Adipocyte (in vitro differentiated cells): ENCODE measurements around the gene DNAL4.
A peak's percentile ranks its signal among the peaks of the same experiment; 100 is the strongest.

Source experiments
- DNase-seq: peaks from one replicate; pipeline ENCODE4 v3.0.0-alpha.2; 2015; ENCODE audit warnings: low read depth
- H3K27me3 ChIP-seq: replicated peaks from 2 replicates; pipeline ENCODE4 v1.7.0; 2013; ENCODE audit warnings: mild to moderate bottlenecking, low read length, moderate library complexity; ENCODE audit not compliant: control insufficient read depth, insufficient read depth
- H3K36me3 ChIP-seq: 2 replicates; pipeline ENCODE4 v1.7.0; 2013; ENCODE audit warnings: low read length, mild to moderate bottlenecking, moderate library complexity; ENCODE audit not compliant: control insufficient read depth, insufficient read depth, severe bottlenecking
- H3K4me1 ChIP-seq: 2 replicates; pipeline ENCODE4 v1.7.0; 2013; ENCODE audit warnings: mild to moderate bottlenecking, low read length, moderate library complexity; ENCODE audit not compliant: control insufficient read depth, insufficient read depth
- H3K4me3 ChIP-seq: 2 replicates; pipeline ENCODE4 v1.7.0; 2013; ENCODE audit warnings: mild to moderate bottlenecking, low read length, moderate library complexity
- H3K9ac ChIP-seq: 2 replicates; pipeline ENCODE4 v1.7.0; 2013; ENCODE audit warnings: mild to moderate bottlenecking, low read length, moderate library complexity
- H3K9me3 ChIP-seq: 2 replicates; pipeline ENCODE4 v1.7.0; 2013; ENCODE audit warnings: mild to moderate bottlenecking, low read length, moderate library complexity; ENCODE audit not compliant: control insufficient read depth

Gene DNAL4, protein sequence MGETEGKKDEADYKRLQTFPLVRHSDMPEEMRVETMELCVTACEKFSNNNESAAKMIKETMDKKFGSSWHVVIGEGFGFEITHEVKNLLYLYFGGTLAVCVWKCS

DNA sequence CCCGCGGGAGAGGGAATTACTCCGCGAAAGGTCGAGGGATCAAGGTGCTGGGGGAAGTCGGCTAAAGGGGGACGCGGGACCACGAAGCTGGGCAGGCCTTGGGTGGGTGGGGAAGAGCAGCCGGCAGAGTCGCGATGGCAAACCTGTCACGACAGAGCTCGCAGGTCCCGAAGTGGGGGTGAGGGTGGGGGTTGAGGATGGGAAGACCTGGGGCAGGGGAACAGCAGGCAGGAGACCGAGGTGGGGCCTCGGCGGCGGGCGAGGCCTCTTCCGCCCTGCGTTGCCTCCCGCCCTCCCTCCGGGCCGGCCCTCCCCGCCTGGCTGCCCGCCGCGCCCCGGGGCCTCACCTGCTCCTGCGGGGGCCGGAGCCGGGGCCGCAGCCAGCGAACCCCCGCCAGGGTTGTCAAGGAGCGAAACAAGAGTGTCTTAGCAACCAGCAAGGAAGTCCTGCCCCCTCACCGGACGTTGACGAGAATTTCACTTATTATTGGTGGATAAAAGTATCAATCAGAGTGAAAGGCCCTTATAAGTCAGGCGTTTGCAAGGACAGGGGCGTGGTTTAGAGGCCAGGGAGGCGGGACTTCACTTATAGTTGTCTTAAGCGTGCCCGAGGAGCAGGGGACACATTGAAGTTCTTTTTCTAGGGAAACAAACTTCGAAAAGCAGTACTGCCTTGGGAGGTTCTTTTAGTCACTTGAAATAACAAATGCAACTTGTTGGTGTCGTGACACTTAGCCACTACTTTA, at the start of gene DNAL4:
TSS of gene DNAL4 (minus strand) at position 423 of the 746 bp plus-strand sequence. CDS start 11,412 bp downstream, outside the sequence.
- Histone ChIP-seq H3K4me1 (peaks cover 13% of the 10 kb centered on the region), H3K36me3 (peaks cover 10% of the 10 kb centered on the region), H3K9ac (peak within 1 kb of the TSS; percentile 85), H3K27me3 (peaks cover 4% of the 10 kb centered on the region), H3K9me3 (no peaks in the 10 kb centered on the region), H3K4me3 (peak within 1 kb of the TSS; percentile 92)
- peak; percentile 100 for DNase-seq

DNA sequence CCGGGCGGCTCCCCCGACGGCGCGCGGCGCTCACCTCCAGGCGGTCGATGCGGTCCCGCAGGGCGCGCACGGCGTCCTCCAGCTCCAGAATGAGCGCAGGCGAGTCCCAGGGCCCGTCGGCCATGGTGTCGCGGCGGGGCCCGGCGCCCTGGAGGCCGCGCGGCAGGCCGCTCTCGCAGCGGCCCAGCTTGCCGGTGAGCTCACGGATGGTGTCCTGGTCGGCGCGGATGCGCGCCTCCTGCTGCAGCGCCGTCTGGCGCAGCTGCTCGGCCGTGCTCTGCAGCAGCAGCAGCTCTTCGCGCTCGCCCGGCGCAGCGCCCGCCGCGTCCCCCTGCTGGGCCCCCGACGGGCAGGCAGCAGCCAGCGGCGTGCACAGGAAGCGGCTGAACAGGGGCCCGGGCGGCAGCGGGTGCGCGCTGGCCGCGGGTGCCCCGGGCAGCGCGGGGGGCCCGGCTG, 49.3 kb upstream of the DNAL4 start:
- peaks cover 14% of the 10 kb centered on the region for H3K4me1 ChIP-seq
- DNase-seq = peak; percentile 87
- H3K4me3 ChIP-seq = peak overlapping the region; percentile 81
- no peaks in the 10 kb centered on the region for H3K36me3 ChIP-seq
- H3K9me3 ChIP-seq = no peaks in the 10 kb centered on the region
- peak overlapping the region; percentile 81 for H3K9ac ChIP-seq
- no peaks in the 10 kb centered on the region for H3K27me3 ChIP-seq

DNA sequence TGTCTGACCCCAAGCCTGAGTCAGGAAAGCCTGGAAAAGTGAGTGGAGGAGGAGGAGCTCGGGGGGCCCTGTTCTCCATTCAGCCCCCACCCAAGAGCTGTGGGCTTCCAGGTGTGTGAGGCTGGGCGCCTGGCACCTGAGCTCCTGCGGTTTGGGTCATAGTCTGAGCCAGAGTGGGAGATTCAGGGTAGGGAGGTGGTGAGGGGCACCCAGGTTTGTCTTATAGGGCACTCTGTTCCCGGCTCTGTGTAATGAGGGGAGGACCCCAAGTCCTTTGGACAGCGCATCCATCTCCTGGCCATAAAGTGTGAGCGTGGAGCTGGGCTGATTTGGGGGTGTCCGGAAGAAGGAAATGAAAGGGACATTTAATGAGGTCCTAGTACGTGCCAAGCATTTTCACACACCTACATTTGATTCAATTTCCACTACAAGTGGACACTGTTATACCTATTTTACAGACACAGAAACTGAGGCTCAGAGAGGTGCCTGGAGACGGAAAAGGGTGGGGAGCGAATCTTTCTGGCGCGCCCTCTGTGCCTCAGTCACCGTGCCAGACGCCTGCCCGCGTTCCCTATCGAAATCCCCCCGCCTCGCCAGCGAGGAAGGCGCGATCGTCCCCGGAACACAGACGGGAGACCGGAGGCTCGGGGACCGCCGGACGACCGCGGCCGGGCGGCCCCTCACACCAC, 48.7 kb upstream of the DNAL4 start:
- Histone ChIP-seq H3K27me3 (no peaks in the 10 kb centered on the region), H3K4me3 (peak overlapping the region; percentile 81), H3K4me1 (peaks cover 14% of the 10 kb centered on the region), H3K36me3 (no peaks in the 10 kb centered on the region), H3K9me3 (no peaks in the 10 kb centered on the region), H3K9ac (peak overlapping the region; percentile 81)
- DNase-seq = no peak

DNA sequence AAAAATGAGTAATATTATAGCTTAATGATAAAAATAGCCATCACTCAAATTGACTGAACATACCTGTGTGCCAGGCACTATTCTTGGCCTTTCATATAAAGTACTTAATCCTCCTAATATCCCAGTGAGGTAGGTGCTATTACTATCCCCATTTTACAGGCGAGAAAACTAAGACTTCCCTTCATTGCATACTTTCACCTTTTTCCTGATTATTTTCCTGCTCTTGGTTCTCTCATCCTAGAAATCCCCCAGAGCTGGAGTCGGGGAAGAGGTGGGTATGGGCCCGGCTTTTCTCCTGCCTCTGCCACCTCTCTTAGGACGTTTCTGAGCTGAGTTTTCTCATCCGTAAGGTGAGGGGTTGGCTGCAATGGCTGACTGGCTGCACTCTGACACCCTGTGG, 47.7 kb upstream of the DNAL4 start:
- no peaks in the 10 kb centered on the region for H3K36me3 ChIP-seq
- H3K27me3 ChIP-seq = no peaks in the 10 kb centered on the region

DNA sequence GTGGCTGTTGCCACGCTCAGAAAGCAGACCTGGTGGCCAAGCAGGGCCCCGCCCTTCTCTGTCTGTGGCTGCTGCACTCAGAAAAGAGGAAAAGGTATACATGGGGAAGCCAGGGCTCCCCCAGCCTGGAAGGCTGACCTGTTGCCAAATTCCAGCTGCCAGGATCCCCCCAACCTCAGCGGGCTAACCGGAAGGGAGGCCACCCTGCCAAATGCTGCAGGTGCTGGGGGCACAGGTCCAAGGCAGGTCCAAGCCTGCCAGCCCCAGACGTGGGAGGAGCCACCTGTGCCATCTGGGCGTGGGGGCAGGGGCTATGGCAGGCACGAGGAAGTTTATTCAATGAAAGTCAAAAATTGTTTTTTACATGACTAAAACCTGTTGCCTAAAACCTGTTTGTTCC, 47.3 kb upstream of the DNAL4 start:
- Histone ChIP-seq H3K9me3 (no peaks in the 10 kb centered on the region), H3K4me1 (peaks cover 14% of the 10 kb centered on the region), H3K36me3 (no peaks in the 10 kb centered on the region), H3K4me3 (no peak overlapping the region), H3K27me3 (no peaks in the 10 kb centered on the region), H3K9ac (no peak overlapping the region)
- DNase-seq = no peak

More for the DNA sequence above, 47.7 kb upstream of the DNAL4 start:
- no peak overlapping the region for H3K9ac ChIP-seq
- no peak overlapping the region for H3K4me3 ChIP-seq
- no peak for DNase-seq
- H3K4me1 ChIP-seq = peaks cover 14% of the 10 kb centered on the region
- H3K9me3 ChIP-seq = no peaks in the 10 kb centered on the region

DNA sequence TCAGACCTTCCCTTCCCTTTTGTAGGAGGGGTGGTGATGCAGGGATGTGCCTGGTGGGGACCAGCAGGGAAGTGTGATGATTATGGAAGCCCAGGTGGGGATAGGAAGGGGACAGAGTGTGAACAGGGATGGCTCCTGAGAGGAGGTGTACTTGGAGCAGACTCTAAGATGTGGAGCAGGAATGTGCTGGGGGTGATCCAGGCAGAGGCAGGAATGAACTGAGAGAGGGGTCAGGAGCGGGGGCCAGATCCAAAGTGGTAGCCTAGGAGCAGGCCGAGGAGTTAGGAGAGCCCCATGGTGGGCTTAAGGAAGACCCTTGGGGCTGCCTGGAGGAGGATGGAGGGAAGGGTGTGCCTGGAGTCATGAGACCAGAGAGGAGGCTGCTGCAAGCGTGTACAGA, 46.2 kb upstream of the DNAL4 start:
- no peaks in the 10 kb centered on the region for H3K27me3 ChIP-seq

DNA sequence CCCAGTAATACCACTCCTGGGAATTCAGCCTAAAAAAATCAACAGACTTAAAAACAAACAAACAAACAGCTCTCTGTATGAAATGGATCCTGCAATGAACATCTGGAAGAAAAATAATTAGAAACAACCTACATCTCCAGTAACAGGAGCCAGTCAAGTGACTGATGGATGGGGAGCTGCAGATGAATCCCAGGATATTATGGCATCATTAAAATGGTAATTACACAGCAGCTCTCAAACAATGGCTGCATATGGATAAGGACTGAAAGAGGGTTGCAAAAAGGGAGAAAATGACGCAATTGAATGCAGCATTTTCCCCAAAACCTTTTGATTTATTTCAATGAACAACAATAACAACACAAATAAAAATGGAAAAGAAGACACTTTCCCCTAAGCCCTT, 45.7 kb upstream of the DNAL4 start:
- no peak overlapping the region for H3K9ac ChIP-seq
- H3K27me3 ChIP-seq = no peaks in the 10 kb centered on the region
- no peaks in the 10 kb centered on the region for H3K9me3 ChIP-seq
- peak; percentile 20 for DNase-seq
- no peaks in the 10 kb centered on the region for H3K36me3 ChIP-seq
- peaks cover 14% of the 10 kb centered on the region for H3K4me1 ChIP-seq
- H3K4me3 ChIP-seq = no peak overlapping the region

More for the DNA sequence above, 46.2 kb upstream of the DNAL4 start:
- Histone ChIP-seq H3K9me3 (no peaks in the 10 kb centered on the region), H3K36me3 (no peaks in the 10 kb centered on the region), H3K4me1 (peaks cover 14% of the 10 kb centered on the region), H3K9ac (no peak overlapping the region), H3K4me3 (no peak overlapping the region)
- DNase-seq = no peak

DNA sequence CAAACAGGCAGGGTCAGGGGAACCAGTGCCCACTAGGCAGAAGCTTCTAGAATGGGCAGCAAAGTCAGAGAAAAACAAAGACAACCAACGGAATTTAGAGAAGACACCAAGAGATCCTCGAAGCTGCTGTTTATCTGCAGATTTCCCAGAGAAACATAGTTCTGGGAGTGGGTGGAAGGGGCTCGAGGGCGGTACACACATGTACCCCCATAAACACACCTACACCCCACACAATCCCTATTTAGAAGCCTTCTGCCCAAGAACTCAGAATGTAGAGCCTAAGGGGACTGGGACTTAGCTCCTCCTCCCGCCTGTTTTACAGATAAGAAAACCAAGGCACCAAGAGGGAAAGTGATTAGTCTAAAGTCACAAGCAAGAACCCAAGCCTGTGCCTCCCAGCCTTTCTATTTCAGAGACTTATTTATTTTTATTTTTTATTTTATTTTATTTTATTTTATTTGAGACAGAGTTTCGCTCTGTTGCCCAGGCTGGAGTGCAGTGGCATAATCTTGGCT, 43.5 kb upstream of the DNAL4 start:
- no peak overlapping the region for H3K9ac ChIP-seq
- no peaks in the 10 kb centered on the region for H3K9me3 ChIP-seq
- H3K36me3 ChIP-seq = no peaks in the 10 kb centered on the region
- H3K27me3 ChIP-seq = no peaks in the 10 kb centered on the region
- DNase-seq = no peak
- no peak overlapping the region for H3K4me3 ChIP-seq
- H3K4me1 ChIP-seq = peaks cover 12% of the 10 kb centered on the region

DNA sequence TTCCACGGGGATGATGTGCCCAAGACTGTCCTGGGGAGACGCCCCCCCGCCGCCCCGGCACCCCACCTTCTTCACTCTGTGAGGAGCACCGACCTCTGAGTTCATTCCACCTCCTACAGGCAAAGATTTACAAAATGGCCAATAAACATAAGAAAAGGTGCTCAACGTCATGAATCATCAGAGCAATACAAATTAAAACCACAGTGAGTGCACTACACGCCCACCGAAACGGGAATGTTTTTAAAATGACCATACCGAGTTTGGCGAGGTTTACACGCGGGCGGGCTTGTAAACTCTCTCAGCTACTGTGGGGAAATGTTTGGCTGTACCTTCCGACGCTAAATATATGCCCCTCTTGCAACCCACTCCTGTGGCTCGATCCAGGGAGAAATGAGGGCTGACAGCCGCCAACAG, 42.0 kb upstream of the DNAL4 start:
- Histone ChIP-seq H3K4me1 (peaks cover 22% of the 10 kb centered on the region), H3K9me3 (no peaks in the 10 kb centered on the region), H3K9ac (no peak overlapping the region), H3K4me3 (no peak overlapping the region), H3K36me3 (no peaks in the 10 kb centered on the region), H3K27me3 (no peaks in the 10 kb centered on the region)
- DNase-seq = peak; percentile 85

DNA sequence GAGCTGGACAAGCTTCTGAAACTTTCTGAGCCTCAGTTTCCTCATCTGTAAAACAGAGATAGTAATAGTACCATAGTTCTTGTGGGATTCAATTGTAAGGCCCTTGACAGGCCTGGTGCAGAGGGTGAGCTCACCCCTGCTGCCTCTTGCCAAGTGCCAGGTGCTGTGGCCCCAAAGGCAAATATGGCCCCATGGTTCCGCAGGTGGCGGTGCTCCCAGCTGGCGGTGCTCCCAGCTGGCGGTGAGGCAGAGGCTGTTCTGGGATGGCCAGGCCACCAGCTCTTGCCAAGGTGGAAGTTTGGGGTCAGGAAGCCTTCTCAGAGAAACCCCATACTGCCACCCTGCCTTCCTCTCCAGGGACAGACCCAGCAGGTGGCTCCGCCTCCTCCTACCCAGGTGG, 41.0 kb upstream of the DNAL4 start:
- Histone ChIP-seq H3K4me3 (no peak overlapping the region), H3K36me3 (no peaks in the 10 kb centered on the region), H3K27me3 (no peaks in the 10 kb centered on the region), H3K9ac (no peak overlapping the region), H3K9me3 (no peaks in the 10 kb centered on the region), H3K4me1 (peaks cover 23% of the 10 kb centered on the region)
- DNase-seq = no peak

DNA sequence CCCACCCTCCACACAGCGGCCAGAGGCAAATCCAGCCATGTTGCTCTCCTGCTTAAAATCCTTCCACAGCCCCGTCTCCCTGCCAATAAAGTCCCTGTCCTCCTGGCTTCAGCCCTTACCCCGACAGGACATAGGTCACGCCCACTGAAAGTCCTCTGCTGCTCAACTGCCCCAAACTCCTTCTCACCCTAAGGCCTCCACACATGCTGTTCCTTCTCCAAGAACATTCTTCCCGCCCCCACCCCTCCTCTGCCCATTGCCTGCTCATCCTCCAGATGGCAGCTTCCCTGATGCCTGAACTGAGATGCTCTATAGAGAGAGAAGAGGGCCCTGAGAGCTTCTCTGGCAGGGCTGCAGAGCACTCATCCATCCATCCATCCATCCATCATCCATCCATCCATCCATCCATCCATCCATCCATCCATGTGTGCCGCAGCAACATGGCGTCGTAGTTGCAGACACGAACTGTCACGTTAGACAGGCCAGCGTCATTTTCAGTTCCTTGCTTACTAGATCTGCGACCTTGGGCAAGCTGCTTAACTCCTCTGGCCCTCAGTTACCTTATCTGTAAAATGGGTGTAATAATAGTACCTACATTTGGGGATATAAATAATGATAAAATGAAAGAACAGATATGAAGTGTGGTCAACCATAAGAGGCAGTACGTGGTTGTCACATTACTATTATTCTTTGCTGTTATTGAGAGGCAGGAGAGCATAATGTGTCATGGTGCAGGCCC, 40.4 kb upstream of the DNAL4 start:
- no peak overlapping the region for H3K4me3 ChIP-seq
- H3K4me1 ChIP-seq = peaks cover 20% of the 10 kb centered on the region
- H3K9me3 ChIP-seq = no peaks in the 10 kb centered on the region
- no peak for DNase-seq
- H3K9ac ChIP-seq = no peak overlapping the region
- no peaks in the 10 kb centered on the region for H3K36me3 ChIP-seq
- no peaks in the 10 kb centered on the region for H3K27me3 ChIP-seq
